GM12878 (cell line): Measurements from ENCODE around the gene PAX9. TPM values are rescaled to one million over a fixed set of nuclear protein-coding genes. Genes with fewer than 3 reads are reported as not detected.

Experiments
- ATAC-seq: fragments of 200-7000 bp; cut with Tn5 transposase; 3 replicates; pipeline ENCODE4 v1.9.1; 2020; ENCODE audit warnings: mild to moderate bottlenecking, moderate library complexity
- BruUV-seq: library from RNA; stranded (reverse); fragments of 400-500 nt; replicated peaks from 2 replicates; lab custom pipeline; 2021; lab: Mats Ljungman, UMichigan
- CTCF ChIA-PET: fragments of 300-600 bp; sonication (Branson Sonifier 250); formaldehyde crosslinking; extraction: SDS; loops from one replicate; lab custom pipeline; 2021; ENCODE audit warnings: inconsistent platforms; lab: Yijun Ruan, JAX
- POLR2A ChIA-PET: fragments of 350-600 bp; formaldehyde crosslinking; extraction: SDS; loops from one replicate; lab custom pipeline; 2021; ENCODE audit warnings: inconsistent platforms; lab: Charles Lee
- RAD21 ChIA-PET: fragments of 300-600 bp; sonication (Branson Sonifier 250); formaldehyde crosslinking; loops from one replicate; lab custom pipeline; 2023; ENCODE audit warnings: antibody characterized with exemption; ENCODE audit not compliant: unreplicated experiment; lab: Charles Lee
- SMC1A ChIA-PET: fragments of 300-600 bp; sonication (Branson Sonifier 250); formaldehyde crosslinking; loops from one replicate; lab custom pipeline; 2023; ENCODE audit not compliant: unreplicated experiment, uncharacterized antibody; lab: Charles Lee
- DNase-seq: peaks from one replicate; pipeline ENCODE4 v3.0.0-alpha.2; 2011; ENCODE audit warnings: low read depth, low spot score
- FAIRE-seq: peaks from 3 replicates; lab custom pipeline; 2011; peaks lifted over from hg19 to GRCh38; lab: Jason Lieb, UNC
- H2AFZ ChIP-seq: 2 replicates; pipeline ENCODE4 v1.6.0; 2011; ENCODE audit warnings: low read depth, low read length, control low read depth; ENCODE audit not compliant: control insufficient read depth
- H3K27ac ChIP-seq: 2 replicates; pipeline ENCODE4 v1.5.1; 2011; ENCODE audit warnings: control low read depth; ENCODE audit not compliant: control insufficient read depth, insufficient read depth
- H3K27me3 ChIP-seq, 2 experiments: replicated peaks in 1 of 2; 2 replicates each; pipeline versions ENCODE4 v1.6.0 to v1.6.1; 2011; ENCODE audit warnings: low read length in 1 of 2; ENCODE audit not compliant: control insufficient read depth in 2 of 2, insufficient read depth in 2 of 2
- H3K36me3 ChIP-seq, 2 experiments: 2 replicates each; pipeline ENCODE4 v1.5.1; 2011; ENCODE audit warnings: low read length in 1 of 2; ENCODE audit not compliant: control insufficient read depth in 2 of 2, insufficient read depth in 2 of 2
- H3K4me1 ChIP-seq: 2 replicates; pipeline ENCODE4 v1.6.1; 2011; ENCODE audit warnings: mild to moderate bottlenecking, low read length, moderate library complexity, mixed read lengths; ENCODE audit not compliant: control insufficient read depth, insufficient read depth
- H3K4me2 ChIP-seq: 2 replicates; pipeline ENCODE4 v1.6.0; 2011; ENCODE audit warnings: control low read depth; ENCODE audit not compliant: control insufficient read depth, insufficient read depth
- H3K4me3 ChIP-seq: fragments of 200-600 bp; sonication (generic); 2 replicates; pipeline ENCODE4 v1.5.1; 2016
- H3K79me2 ChIP-seq: 2 replicates; pipeline ENCODE4 v1.6.0; 2011; ENCODE audit warnings: low read length; ENCODE audit not compliant: control insufficient read depth, insufficient read depth
- H3K9ac ChIP-seq: 2 replicates; pipeline ENCODE4 v1.8.0; 2011; ENCODE audit warnings: low read length, control low read depth, mixed read lengths; ENCODE audit not compliant: control insufficient read depth, insufficient read depth
- H3K9me3 ChIP-seq: replicated peaks from 3 replicates; pipeline ENCODE4 v1.5.1; 2011; ENCODE audit warnings: mild to moderate bottlenecking, low read length; ENCODE audit not compliant: control insufficient read depth, insufficient read depth
- H4K20me1 ChIP-seq: 2 replicates; pipeline ENCODE4 v1.6.0; 2011; ENCODE audit not compliant: control insufficient read depth, insufficient read depth
- CHD1 ChIP-seq: IDR thresholded peaks from 2 replicates; pipeline ENCODE4 v1.6.1; 2012; ENCODE audit warnings: low read depth, low read length, improper control_type of control experiment
- EP300 ChIP-seq, 2 experiments: fragments of 150-350 bp in 1 of 2; IDR thresholded peaks; 2 replicates each; pipeline ENCODE4 v1.6.1; 2011 to 2012; ENCODE audit warnings: low read depth in 2 of 2, low read length in 2 of 2, borderline replicate concordance in 1 of 2, improper control_type of control experiment in 1 of 2, inconsistent platforms in 1 of 2; ENCODE audit not compliant: control insufficient read depth in 1 of 2
- FOXK2 ChIP-seq: fragments of 450-650 bp; IDR thresholded peaks from 2 replicates; pipeline ENCODE4 v1.6.1; 2017; ENCODE audit warnings: mild to moderate bottlenecking, moderate library complexity
- HCFC1 ChIP-seq: fragments of 150-350 bp; IDR thresholded peaks from 2 replicates; pipeline ENCODE4 v1.6.1; 2014; ENCODE audit warnings: low read length
- IRF4 ChIP-seq: IDR thresholded peaks from 2 replicates; pipeline ENCODE4 v1.6.1; 2011; ENCODE audit warnings: low read depth, low read length
- MLLT1 ChIP-seq: fragments of 450-650 bp; IDR thresholded peaks from 2 replicates; pipeline ENCODE4 v1.6.1; 2016; ENCODE audit warnings: mild to moderate bottlenecking
- NBN ChIP-seq: fragments of 450-650 bp; IDR thresholded peaks from 2 replicates; pipeline ENCODE4 v1.6.1; 2016
- POLR2AphosphoS2 ChIP-seq: IDR thresholded peaks from 2 replicates; pipeline ENCODE4 v1.6.1; 2011; ENCODE audit warnings: low read depth, mild to moderate bottlenecking, low read length, improper control_type of control experiment, moderate library complexity
- TCF3 ChIP-seq: IDR thresholded peaks from 2 replicates; pipeline ENCODE4 v1.6.1; 2012; ENCODE audit warnings: low read depth, mild to moderate bottlenecking, low read length, borderline replicate concordance; ENCODE audit not compliant: insufficient read depth
- ZNF217 ChIP-seq: fragments of 450-650 bp; IDR thresholded peaks from 2 replicates; pipeline ENCODE4 v1.6.1; 2017; ENCODE audit warnings: antibody characterized with exemption, mild to moderate bottlenecking
- ZZZ3 ChIP-seq: IDR thresholded peaks from 2 replicates; pipeline ENCODE4 v1.6.1; 2011; ENCODE audit warnings: low read depth; ENCODE audit not compliant: control insufficient read depth, insufficient read length
- WGBS: methylation state at CpG from one replicate; pipeline ENCODE4 v1.1.6; 2016; ENCODE audit warnings: low lambda C conversion rate; ENCODE audit not compliant: insufficient replicate concordance, insufficient coverage; ENCODE audit errors: missing lambda C conversion rate; 5-methylcytosine and 5-hydroxymethylcytosine counted together
- in situ Hi-C: fragments of 300-500 bp; cut with MboI; formaldehyde crosslinking; loops from 9 replicates; pipeline ENCODE4 v1.14.3; 2018; ENCODE audit warnings: mixed read lengths
- intact Hi-C: fragments of 100-400 bp; cut with micrococcal nuclease; formaldehyde crosslinking; loops from one replicate; pipeline ENCODE4 v1.14.2; 2022; ENCODE audit not compliant: unreplicated experiment
- polyA plus RNA-seq, 11 experiments: library from polyadenylated mRNA; depleted of rRNA in 4 of 11; unstranded in 6 of 11; stranded (reverse) in 5 of 11; fragments of >200 nt; fragmentation: Nextera tagmentation in 4 of 11; fragmentation: Illumina TruSeq in 1 of 11; extraction: Ambion mirVana in 4 of 11; extraction: Trizol in 1 of 11; gene quantifications; 1 replicate in 1 of 11; 2 replicates in 10 of 11; pipeline versions ENCODE4 v1.2.1 to v1.2.3, GENCODE V29; 2011 to 2016; ENCODE audit warnings: inconsistent platforms in 2 of 11, missing spikeins in 2 of 11, low read depth in 1 of 11
- total RNA-seq, 4 experiments: library from RNA; depleted of rRNA in 3 of 4; stranded (reverse); fragments of >200 nt in 3 of 4; fragmentation: Illumina TruSeq in 1 of 4; extraction: Trizol in 1 of 4; gene quantifications; 2 replicates each; pipeline versions ENCODE4 v1.2.1 to v1.2.3, GENCODE V29; 2013 to 2021
- TF ChIP-seq, protein P1 (sequence below): fragments of 450-650 bp; IDR thresholded peaks from 2 replicates; pipeline ENCODE4 v1.6.1; 2017; ENCODE audit warnings: borderline replicate concordance

PAX9 gene
- total and polyA plus RNA-seq, 10 of the 15 experiments (the other 5 are each of a cell fraction or from before 2014, with no cell fraction given) = 0.03 to 8.2 (median 0.09) TPM; not detected in 3

- no peak for TF ChIP-seq POLR2AphosphoS2
- TF ChIP-seq ZZZ3 = no peak
- TF ChIP-seq CHD1 = no peak
- no peak for TF ChIP-seq MLLT1
- no peak for TF ChIP-seq ZNF217
- no peak for TF ChIP-seq EP300 (IDR thresholded peaks at IDR 0.05; ENCODE audit: borderline replicate concordance in 1 of 2, control insufficient read depth in 1 of 2, low read depth in 2 of 2, low read length in 2 of 2)
- no peak for TF ChIP-seq TCF3
- TF ChIP-seq NBN = no peak
- TF ChIP-seq FOXK2 = no peak
- TF ChIP-seq IRF4 = no peak
- TF ChIP-seq, protein P1, sequence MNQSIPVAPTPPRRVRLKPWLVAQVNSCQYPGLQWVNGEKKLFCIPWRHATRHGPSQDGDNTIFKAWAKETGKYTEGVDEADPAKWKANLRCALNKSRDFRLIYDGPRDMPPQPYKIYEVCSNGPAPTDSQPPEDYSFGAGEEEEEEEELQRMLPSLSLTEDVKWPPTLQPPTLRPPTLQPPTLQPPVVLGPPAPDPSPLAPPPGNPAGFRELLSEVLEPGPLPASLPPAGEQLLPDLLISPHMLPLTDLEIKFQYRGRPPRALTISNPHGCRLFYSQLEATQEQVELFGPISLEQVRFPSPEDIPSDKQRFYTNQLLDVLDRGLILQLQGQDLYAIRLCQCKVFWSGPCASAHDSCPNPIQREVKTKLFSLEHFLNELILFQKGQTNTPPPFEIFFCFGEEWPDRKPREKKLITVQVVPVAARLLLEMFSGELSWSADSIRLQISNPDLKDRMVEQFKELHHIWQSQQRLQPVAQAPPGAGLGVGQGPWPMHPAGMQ = no peak
- TF ChIP-seq HCFC1 = no peak
- H3K4me1 ChIP-seq = no peaks in the 10 kb centered on the region
- no peaks in the 10 kb centered on the region for H4K20me1 ChIP-seq
- RAD21 ChIA-PET = no interaction called here
- no peaks in the 10 kb centered on the region; the same call in 2 of the 3 replicates for H3K9me3 ChIP-seq
- BruUV-seq = no TSS peak
- POLR2A ChIA-PET = no interaction called here
- H3K27ac ChIP-seq = no peak overlapping the region
- no peak for ATAC-seq
- DNase-seq = no peak
- 0% methylated on average over 3 of the region's 3 CpGs for WGBS
- no peak overlapping the region for H3K4me2 ChIP-seq
- SMC1A ChIA-PET = interaction anchor here (1.0 kb wide), 1 partner anchor 31 kb away, joined by 3 read pairs; no protein-coding TSS in a partner anchor
- in situ Hi-C loops (no loop called here), intact Hi-C loops (no loop called here)
- no peak overlapping the region for H3K4me3 ChIP-seq
- no peaks in the 10 kb centered on the region for H3K36me3 ChIP-seq
- H3K27me3 ChIP-seq = no peaks in the 10 kb centered on the region
- CTCF ChIA-PET = interaction anchor here (1.1 kb wide), 1 partner anchor 15 kb away, joined by 3 read pairs; no protein-coding TSS in a partner anchor
- H3K9ac ChIP-seq = no peak overlapping the region
- no peak for FAIRE-seq
- H3K79me2 ChIP-seq = no peaks in the 10 kb centered on the region
- H2AFZ ChIP-seq = no peak overlapping the region
Observed at GRCh38 chr14:36671149-36671548, 9.5 kb downstream of the PAX9 start.
